ENCODE results near the gene IMMP2L. TPM values are rescaled to one million over a fixed set of nuclear protein-coding genes. Genes with fewer than 3 reads are reported as not detected.
"Not testable (repeated sequence)": the region's sequence is repeated elsewhere in the genome, so short reads cannot be mapped to it uniquely, and the experiment has no call there.

The IMMP2L gene
- total and polyA plus RNA-seq, 2 of the 13 experiments (the other 11 are each of a cell fraction or from before 2014, with no cell fraction given) = 7.8 to 16.9 TPM

- 66% methylated on average over 3 of the region's 3 CpGs for WGBS (ENCODE audit: low lambda C conversion rate)
- H3K36me3 ChIP-seq (replicated peaks in 1 of 2; ENCODE audit: control insufficient read depth in 1 of 2, insufficient read depth in 2 of 2, low read length in 2 of 2); H3K27ac ChIP-seq (ENCODE audit: extremely low read length, insufficient read depth, low read length); H3K9ac ChIP-seq (ENCODE audit: insufficient read depth, low read depth, low read length); H2AFZ ChIP-seq (ENCODE audit: low read length); ATAC-seq; DNase-seq (ENCODE audit: low spot score); H3K79me2 ChIP-seq (ENCODE audit: insufficient read depth, low read length); H3K4me3 ChIP-seq (replicated peaks in 1 of 3; ENCODE audit: insufficient read depth in 1 of 3, low read depth in 2 of 3, low read length in 3 of 3); POLR2A ChIA-PET; in situ Hi-C loops (cut with HindIII; ENCODE audit: extremely low pct_ligation_motif_present, low pct_unique_long_range_greater_than_20kb); CTCF ChIA-PET (ENCODE audit: low intra/inter-chr PET ratio, low total read pairs); H4K20me1 ChIP-seq (ENCODE audit: insufficient read depth, low read length); intact Hi-C loops (cut with micrococcal nuclease; ENCODE audit: unreplicated experiment); BruUV-seq (replicated peaks); H3K9me3 ChIP-seq (ENCODE audit: low read length); H3K4me2 ChIP-seq (ENCODE audit: low read depth, low read length); FAIRE-seq; H3K27me3 ChIP-seq (ENCODE audit: control insufficient read depth in 1 of 2, insufficient read depth in 2 of 2, low read length in 2 of 2): not testable (repeated sequence)
- peaks cover 11% of the 10 kb centered on the region; the same call in 1 of the 2 replicates for H3K4me1 ChIP-seq (ENCODE audit: insufficient read depth, low read length)
Observed at GRCh38 chr7:111251365-111251764, 310.9 kb downstream of the IMMP2L start.

- WGBS (ENCODE audit: low lambda C conversion rate) = 89% methylated on average over 5 of the region's 5 CpGs
- H3K4me1 ChIP-seq (ENCODE audit: insufficient read depth, low read length); H3K9ac ChIP-seq (ENCODE audit: insufficient read depth, low read depth, low read length); BruUV-seq (replicated peaks); CTCF ChIA-PET (ENCODE audit: low intra/inter-chr PET ratio, low total read pairs); ATAC-seq; H2AFZ ChIP-seq (ENCODE audit: low read length); H3K4me3 ChIP-seq (replicated peaks in 1 of 3; ENCODE audit: insufficient read depth in 1 of 3, low read depth in 2 of 3, low read length in 3 of 3); FAIRE-seq; POLR2A ChIA-PET; H3K79me2 ChIP-seq (ENCODE audit: insufficient read depth, low read length); H3K27me3 ChIP-seq (ENCODE audit: control insufficient read depth in 1 of 2, insufficient read depth in 2 of 2, low read length in 2 of 2); H4K20me1 ChIP-seq (ENCODE audit: insufficient read depth, low read length); H3K9me3 ChIP-seq (ENCODE audit: low read length); DNase-seq (ENCODE audit: low spot score); H3K36me3 ChIP-seq (replicated peaks in 1 of 2; ENCODE audit: control insufficient read depth in 1 of 2, insufficient read depth in 2 of 2, low read length in 2 of 2); intact Hi-C loops (cut with micrococcal nuclease; ENCODE audit: unreplicated experiment); H3K27ac ChIP-seq (ENCODE audit: extremely low read length, insufficient read depth, low read length); H3K4me2 ChIP-seq (ENCODE audit: low read depth, low read length); in situ Hi-C loops (cut with HindIII; ENCODE audit: extremely low pct_ligation_motif_present, low pct_unique_long_range_greater_than_20kb): not testable (repeated sequence)
Observed at GRCh38 chr7:111249807-111250206, 312.5 kb downstream of the IMMP2L start.

DNA sequence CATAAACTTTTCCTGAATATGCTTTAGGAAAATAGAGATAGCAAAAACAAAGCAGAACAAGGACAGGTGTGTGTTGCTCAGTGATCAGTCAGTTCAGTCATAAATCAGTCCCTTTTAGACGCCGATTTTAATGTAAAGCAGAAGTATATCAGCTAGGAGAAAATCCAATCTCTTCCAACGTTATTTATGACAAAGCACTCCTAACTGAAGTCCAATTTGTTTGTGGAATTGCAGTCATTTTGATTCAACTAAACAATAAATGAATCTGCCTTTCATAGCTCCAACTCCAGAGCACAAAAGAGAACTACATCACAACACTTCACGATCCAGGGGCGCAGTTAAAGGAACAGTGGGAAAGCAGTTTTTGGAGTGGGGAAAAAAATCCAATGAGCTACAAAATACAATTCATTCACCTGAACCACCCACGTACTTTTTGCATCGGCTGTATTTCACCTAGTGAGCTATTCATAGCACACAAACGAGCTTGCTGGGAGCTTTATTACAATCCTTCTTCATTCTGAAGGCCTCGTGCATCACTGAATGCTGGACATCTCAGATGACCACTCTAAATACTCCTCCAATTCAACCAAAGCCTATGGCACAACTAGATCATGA, 320.0 kb downstream of the IMMP2L start:
- H3K9me3 ChIP-seq (ENCODE audit: low read length) = no peaks in the 10 kb centered on the region
- DNase-seq (ENCODE audit: low spot score) (no peak), FAIRE-seq (no peak), ATAC-seq (no peak)
- BruUV-seq (replicated peaks) = no TSS peak
- ChIA-PET POLR2A (no interaction called here), CTCF (ENCODE audit: low intra/inter-chr PET ratio, low total read pairs) (no interaction called here)
- 85% methylated on average over 9 of the region's 9 CpGs for WGBS (ENCODE audit: low lambda C conversion rate)
- no peak overlapping the region for H3K4me2 ChIP-seq (ENCODE audit: low read depth, low read length)
- H3K9ac ChIP-seq (ENCODE audit: insufficient read depth, low read depth, low read length) = no peak overlapping the region
- H3K27me3 ChIP-seq (ENCODE audit: control insufficient read depth in 1 of 2, insufficient read depth in 2 of 2, low read length in 2 of 2) = no peaks in the 10 kb centered on the region
- intact Hi-C loops (cut with micrococcal nuclease; ENCODE audit: unreplicated experiment) = no loop called here
- no peaks in the 10 kb centered on the region for H4K20me1 ChIP-seq (ENCODE audit: insufficient read depth, low read length)
- H2AFZ ChIP-seq (ENCODE audit: low read length) = no peak overlapping the region
- in situ Hi-C loops (cut with HindIII; ENCODE audit: extremely low pct_ligation_motif_present, low pct_unique_long_range_greater_than_20kb) = no loop called here
- H3K36me3 ChIP-seq (replicated peaks in 1 of 2; ENCODE audit: control insufficient read depth in 1 of 2, insufficient read depth in 2 of 2, low read length in 2 of 2) = no peaks in the 10 kb centered on the region
- TF ChIP-seq KLF9 (CRISPR knock-in tag; IDR thresholded peaks at IDR 0.05; ENCODE audit: low read depth) (no peak), FOXA3 (CRISPR knock-in tag; IDR thresholded peaks at IDR 0.05) (no peak), ZMYM4 (CRISPR knock-in tag; IDR thresholded peaks at IDR 0.05) (no peak), NFKBIZ (CRISPR knock-in tag; IDR thresholded peaks at IDR 0.05) (no peak)
- TF ChIP-seq, protein P1, sequence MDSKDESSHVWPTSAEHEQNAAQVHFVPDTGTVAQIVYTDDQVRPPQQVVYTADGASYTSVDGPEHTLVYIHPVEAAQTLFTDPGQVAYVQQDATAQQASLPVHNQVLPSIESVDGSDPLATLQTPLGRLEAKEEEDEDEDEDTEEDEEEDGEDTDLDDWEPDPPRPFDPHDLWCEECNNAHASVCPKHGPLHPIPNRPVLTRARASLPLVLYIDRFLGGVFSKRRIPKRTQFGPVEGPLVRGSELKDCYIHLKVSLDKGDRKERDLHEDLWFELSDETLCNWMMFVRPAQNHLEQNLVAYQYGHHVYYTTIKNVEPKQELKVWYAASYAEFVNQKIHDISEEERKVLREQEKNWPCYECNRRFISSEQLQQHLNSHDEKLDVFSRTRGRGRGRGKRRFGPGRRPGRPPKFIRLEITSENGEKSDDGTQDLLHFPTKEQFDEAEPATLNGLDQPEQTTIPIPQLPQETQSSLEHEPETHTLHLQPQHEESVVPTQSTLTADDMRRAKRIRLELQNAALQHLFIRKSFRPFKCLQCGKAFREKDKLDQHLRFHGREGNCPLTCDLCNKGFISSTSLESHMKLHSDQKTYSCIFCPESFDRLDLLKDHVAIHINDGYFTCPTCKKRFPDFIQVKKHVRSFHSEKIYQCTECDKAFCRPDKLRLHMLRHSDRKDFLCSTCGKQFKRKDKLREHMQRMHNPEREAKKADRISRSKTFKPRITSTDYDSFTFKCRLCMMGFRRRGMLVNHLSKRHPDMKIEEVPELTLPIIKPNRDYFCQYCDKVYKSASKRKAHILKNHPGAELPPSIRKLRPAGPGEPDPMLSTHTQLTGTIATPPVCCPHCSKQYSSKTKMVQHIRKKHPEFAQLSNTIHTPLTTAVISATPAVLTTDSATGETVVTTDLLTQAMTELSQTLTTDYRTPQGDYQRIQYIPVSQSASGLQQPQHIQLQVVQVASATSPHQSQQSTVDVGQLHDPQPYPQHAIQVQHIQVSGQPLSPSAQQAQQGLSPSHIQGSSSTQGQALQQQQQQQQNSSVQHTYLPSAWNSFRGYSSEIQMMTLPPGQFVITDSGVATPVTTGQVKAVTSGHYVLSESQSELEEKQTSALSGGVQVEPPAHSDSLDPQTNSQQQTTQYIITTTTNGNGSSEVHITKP (CRISPR knock-in tag; IDR thresholded peaks at IDR 0.05; ENCODE audit: low read depth) = no peak
- TF ChIP-seq, protein P2, sequence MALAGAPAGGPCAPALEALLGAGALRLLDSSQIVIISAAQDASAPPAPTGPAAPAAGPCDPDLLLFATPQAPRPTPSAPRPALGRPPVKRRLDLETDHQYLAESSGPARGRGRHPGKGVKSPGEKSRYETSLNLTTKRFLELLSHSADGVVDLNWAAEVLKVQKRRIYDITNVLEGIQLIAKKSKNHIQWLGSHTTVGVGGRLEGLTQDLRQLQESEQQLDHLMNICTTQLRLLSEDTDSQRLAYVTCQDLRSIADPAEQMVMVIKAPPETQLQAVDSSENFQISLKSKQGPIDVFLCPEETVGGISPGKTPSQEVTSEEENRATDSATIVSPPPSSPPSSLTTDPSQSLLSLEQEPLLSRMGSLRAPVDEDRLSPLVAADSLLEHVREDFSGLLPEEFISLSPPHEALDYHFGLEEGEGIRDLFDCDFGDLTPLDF (CRISPR knock-in tag; IDR thresholded peaks at IDR 0.05) = no peak
- no peak overlapping the region for H3K4me3 ChIP-seq (replicated peaks in 1 of 3; ENCODE audit: insufficient read depth in 1 of 3, low read depth in 2 of 3, low read length in 3 of 3)
- H3K27ac ChIP-seq (ENCODE audit: extremely low read length, insufficient read depth, low read length) = no peak overlapping the region
- H3K4me1 ChIP-seq (ENCODE audit: insufficient read depth, low read length) = no peaks in the 10 kb centered on the region
- H3K79me2 ChIP-seq (ENCODE audit: insufficient read depth, low read length) = no peaks in the 10 kb centered on the region

All from HepG2 (cell line).